Prostate gland (tissue), 2 donors: ENCODE measurements around the gene NDUFV2.
"Not testable (repeated sequence)": the region's sequence is repeated elsewhere in the genome, so short reads cannot be mapped to it uniquely, and the experiment has no call there.

Experiments used
- CTCF ChIP-seq, 4 experiments: fragments of 200-600 bp in 2 of 4; fragments of 450-650 bp in 2 of 4; sonication (generic) in 2 of 4; IDR thresholded peaks; 1 replicate in 3 of 4; 2 replicates in 1 of 4; pipeline ENCODE4 v1.5.1; 2016 to 2019; ENCODE audit warnings: antibody characterized with exemption in 4 of 4, mild to moderate bottlenecking in 2 of 4, moderate library complexity in 2 of 4
- POLR2A ChIP-seq: fragments of 450-650 bp; IDR thresholded peaks from one replicate; pipeline ENCODE4 v1.6.1; 2016; ENCODE audit warnings: antibody characterized with exemption, mild to moderate bottlenecking
- POLR2AphosphoS5 ChIP-seq: sonication (generic); formaldehyde crosslinking; IDR thresholded peaks from one replicate; pipeline ENCODE4 v1.6.1; 2017; ENCODE audit warnings: antibody characterized with exemption

GRCh38 chr18:9164149-9164548 lies 61.6 kb downstream of the NDUFV2 start:
- TF ChIP-seq CTCF (IDR thresholded peaks at IDR 0.05); POLR2A; POLR2AphosphoS5: not testable (repeated sequence)
